ENCODE results near the gene MATR3. TPM values are rescaled to one million over a fixed set of nuclear protein-coding genes. Genes with fewer than 3 reads are reported as not detected.

The MATR3 gene
- total RNA-seq, 1 experiment from 2014 or later, result 267 TPM

DNA sequence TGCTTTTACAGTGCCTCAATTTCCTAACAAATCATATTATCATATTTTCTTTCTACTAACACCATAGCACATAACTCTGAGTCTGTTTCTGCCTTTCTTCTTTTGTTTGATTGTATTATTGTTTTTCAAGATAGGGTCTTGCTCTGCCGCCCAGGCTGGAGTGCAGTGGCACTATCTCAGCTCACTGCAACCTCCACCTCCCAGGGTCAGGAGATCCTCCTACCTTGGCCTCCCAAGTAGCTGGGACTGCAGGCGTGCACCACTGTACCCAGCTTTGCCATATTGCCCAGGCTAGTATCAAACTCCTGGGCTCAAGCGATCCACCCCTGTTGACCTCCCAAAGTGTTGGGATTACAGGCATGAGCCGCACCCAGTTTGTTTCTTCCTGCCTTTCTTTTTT lies 66.8 kb downstream of the MATR3 start:
- H3K4me1 ChIP-seq (ENCODE audit: insufficient read depth, low read length), result no peaks in the 10 kb centered on the region
- no peak overlapping the region for H3K18ac ChIP-seq (ENCODE audit: insufficient read length, low read depth, low read length)
- no peak overlapping the region for H3K27ac ChIP-seq (ENCODE audit: insufficient read length, low read depth, low read length)
- H4K8ac ChIP-seq (replicated peaks; ENCODE audit: insufficient read length, low read depth, low read length), result no peak overlapping the region
- no peaks in the 10 kb centered on the region for H3K23me2 ChIP-seq (ENCODE audit: insufficient read length, low read depth, low read length, poor library complexity, severe bottlenecking)
- H3K27me3 Mint-ChIP-seq (ENCODE audit: low read depth), result no peaks in the 10 kb centered on the region
- H3K14ac ChIP-seq (ENCODE audit: insufficient read depth, low read length), result no peak overlapping the region
- H3K27me3 ChIP-seq (ENCODE audit: insufficient read depth, low read length), result no peaks in the 10 kb centered on the region
- no peak overlapping the region for H3K4me2 ChIP-seq (ENCODE audit: insufficient read depth, insufficient read length, low read length)
- H4K5ac ChIP-seq (ENCODE audit: insufficient read length, low read depth, low read length), result no peak overlapping the region
- peak overlapping the region in 1 of 3 experiments; percentile 66; a peak in 1 of 7 replicates for H3K27ac Mint-ChIP-seq
- no peak overlapping the region for H2BK120ac ChIP-seq (ENCODE audit: low read depth, low read length, poor library complexity, severe bottlenecking)
- H3K4ac ChIP-seq (ENCODE audit: low read depth, low read length), result no peak overlapping the region
- peaks cover 19% of the 10 kb centered on the region for H3K79me1 ChIP-seq (ENCODE audit: insufficient read depth, low read depth, low read length, poor library complexity, severe bottlenecking)
- no peak overlapping the region for H2BK15ac ChIP-seq (ENCODE audit: low read depth, low read length)
- TF ChIP-seq, protein P1, sequence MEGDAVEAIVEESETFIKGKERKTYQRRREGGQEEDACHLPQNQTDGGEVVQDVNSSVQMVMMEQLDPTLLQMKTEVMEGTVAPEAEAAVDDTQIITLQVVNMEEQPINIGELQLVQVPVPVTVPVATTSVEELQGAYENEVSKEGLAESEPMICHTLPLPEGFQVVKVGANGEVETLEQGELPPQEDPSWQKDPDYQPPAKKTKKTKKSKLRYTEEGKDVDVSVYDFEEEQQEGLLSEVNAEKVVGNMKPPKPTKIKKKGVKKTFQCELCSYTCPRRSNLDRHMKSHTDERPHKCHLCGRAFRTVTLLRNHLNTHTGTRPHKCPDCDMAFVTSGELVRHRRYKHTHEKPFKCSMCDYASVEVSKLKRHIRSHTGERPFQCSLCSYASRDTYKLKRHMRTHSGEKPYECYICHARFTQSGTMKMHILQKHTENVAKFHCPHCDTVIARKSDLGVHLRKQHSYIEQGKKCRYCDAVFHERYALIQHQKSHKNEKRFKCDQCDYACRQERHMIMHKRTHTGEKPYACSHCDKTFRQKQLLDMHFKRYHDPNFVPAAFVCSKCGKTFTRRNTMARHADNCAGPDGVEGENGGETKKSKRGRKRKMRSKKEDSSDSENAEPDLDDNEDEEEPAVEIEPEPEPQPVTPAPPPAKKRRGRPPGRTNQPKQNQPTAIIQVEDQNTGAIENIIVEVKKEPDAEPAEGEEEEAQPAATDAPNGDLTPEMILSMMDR (conservative IDR thresholded peaks at IDR 0.05), result no peak
- H3K9me3 Mint-ChIP-seq, result no peaks in the 10 kb centered on the region
- no peaks in the 10 kb centered on the region for H3K9me3 ChIP-seq (ENCODE audit: control insufficient read depth, low read depth, low read length)
- no peak overlapping the region for H3K23ac ChIP-seq (ENCODE audit: insufficient read length, low read depth, low read length)
- peaks cover 24 to 50% (median 42%) of the 10 kb centered on the region in 3 experiments; a peak in 6 of 7 replicates for H3K36me3 Mint-ChIP-seq (ENCODE audit: insufficient read depth in 1 of 3, low read depth in 3 of 3)
- peaks cover 19% of the 10 kb centered on the region; the same call in 1 of the 2 replicates for H3K79me2 ChIP-seq (ENCODE audit: insufficient read depth, low read length)
- no peak overlapping the region for H2AK5ac ChIP-seq (ENCODE audit: insufficient read length, low read length)
- H2BK20ac ChIP-seq (ENCODE audit: low read depth, low read length, poor library complexity, severe bottlenecking), result no peak overlapping the region
- no peak overlapping the region for H4K91ac ChIP-seq (ENCODE audit: insufficient read length, low read depth, low read length)
- H2AFZ ChIP-seq (ENCODE audit: low read length), result no peak overlapping the region
- no peak overlapping the region for H2BK5ac ChIP-seq (ENCODE audit: insufficient read length, low read length)
- no peak overlapping the region for H3K56ac ChIP-seq (ENCODE audit: insufficient read length, low read depth, low read length)
- no peak overlapping the region for H3K4me3 Mint-ChIP-seq
- H2BK12ac ChIP-seq (ENCODE audit: insufficient read length, low read depth, low read length), result no peak overlapping the region
- H4K20me1 ChIP-seq (ENCODE audit: control insufficient read depth, insufficient read depth, insufficient read length), result no peaks in the 10 kb centered on the region
- H3K9ac ChIP-seq (ENCODE audit: extremely low read depth, insufficient read length, low read length), result no peak overlapping the region
- H3K4me1 Mint-ChIP-seq, result peaks cover 0 to 7% of the 10 kb centered on the region in 2 experiments; a peak in 1 of 4 replicates
- H3T11ph ChIP-seq (ENCODE audit: low read length), result no peak overlapping the region
- DNase-seq, result no peak
- no CpG with 5 or more reads among the region's 4 CpGs for WGBS (ENCODE audit: extremely low coverage, insufficient read length, low lambda C conversion rate)

Measured in H9 (cell line).